Panc1 (cell line): ENCODE results near the gene IGFN1. TPM values are rescaled to one million over a fixed set of nuclear protein-coding genes. Genes with fewer than 3 reads are reported as not detected.

Experiments used
- ATAC-seq: fragments of 200-7000 bp; cut with Tn5 transposase; 2 replicates; pipeline ENCODE4 v1.9.1; 2020; ENCODE audit warnings: mild to moderate bottlenecking, moderate library complexity
- BruUV-seq: library from RNA; stranded (reverse); fragments of 400-500 nt; replicated peaks from 2 replicates; lab custom pipeline; 2021; lab: Mats Ljungman, UMichigan
- CTCF ChIA-PET: fragments of 300-600 bp; sonication (Branson Sonifier 250); formaldehyde crosslinking; loops from one replicate; lab custom pipeline; 2022; ENCODE audit warnings: antibody characterized with exemption; lab: Charles Lee
- POLR2A ChIA-PET: fragments of 300-600 bp; sonication (Branson Sonifier 250); formaldehyde crosslinking; loops from one replicate; lab custom pipeline; 2022; ENCODE audit warnings: antibody characterized with exemption; lab: Charles Lee
- DNase-seq: peaks from one replicate; pipeline ENCODE4 v3.0.0-alpha.2; 2010; ENCODE audit warnings: low read depth, low spot score
- H3K27ac ChIP-seq: 2 replicates; pipeline ENCODE4 v1.5.1; 2011; ENCODE audit warnings: mild to moderate bottlenecking, low read length, inconsistent platforms
- H3K27me3 ChIP-seq: fragments of 200-500 bp; sonication (Bioruptor generic); 2 replicates; pipeline ENCODE4 v1.6.0; 2014; ENCODE audit warnings: low read length, inconsistent platforms; ENCODE audit not compliant: control insufficient read depth, insufficient read depth
- H3K36me3 ChIP-seq: fragments of 200-500 bp; sonication (Bioruptor generic); 2 replicates; pipeline ENCODE4 v1.5.1; 2014; ENCODE audit warnings: inconsistent platforms, mild to moderate bottlenecking, low read length, moderate library complexity; ENCODE audit not compliant: control insufficient read depth, insufficient read depth
- H3K4me1 ChIP-seq: 2 replicates; pipeline ENCODE4 v1.5.1; 2011; ENCODE audit warnings: inconsistent platforms, mild to moderate bottlenecking, low read length, moderate library complexity; ENCODE audit not compliant: control insufficient read depth, insufficient read depth
- H3K4me3 ChIP-seq, 2 experiments: 2 replicates each; pipeline ENCODE4 v1.5.1; 2011 to 2012; ENCODE audit warnings: low read depth in 2 of 2, low read length in 2 of 2, mild to moderate bottlenecking in 2 of 2, inconsistent platforms in 1 of 2, moderate library complexity in 1 of 2
- H3K9me3 ChIP-seq: fragments of 200-500 bp; sonication (Bioruptor generic); 2 replicates; pipeline ENCODE4 v1.5.1; 2014; ENCODE audit warnings: low read depth, mild to moderate bottlenecking, inconsistent platforms, low read length, moderate library complexity; ENCODE audit not compliant: control insufficient read depth, insufficient read depth
- CTCF ChIP-seq: fragments of 450-650 bp; IDR thresholded peaks from 2 replicates; pipeline ENCODE4 v1.5.1; 2017; ENCODE audit warnings: mild to moderate bottlenecking
- POLR2AphosphoS5 ChIP-seq: IDR thresholded peaks from 2 replicates; pipeline ENCODE4 v1.6.1; 2012; ENCODE audit warnings: mild to moderate bottlenecking, low read depth, low read length, moderate library complexity
- REST ChIP-seq, 2 experiments: IDR thresholded peaks; 2 replicates each; pipeline ENCODE4 v1.6.1; 2011 to 2012; ENCODE audit warnings: low read depth in 2 of 2, control low read depth in 1 of 2, low read length in 1 of 2, mild to moderate bottlenecking in 1 of 2, moderate library complexity in 1 of 2; ENCODE audit not compliant: insufficient read depth in 1 of 2
- SIN3A ChIP-seq: IDR thresholded peaks from 2 replicates; pipeline ENCODE4 v1.6.1; 2012; ENCODE audit warnings: low read depth, mild to moderate bottlenecking, low read length, moderate library complexity, borderline replicate concordance; ENCODE audit not compliant: insufficient read depth
- TCF7L2 ChIP-seq: IDR thresholded peaks from 2 replicates; pipeline ENCODE4 v1.6.1; 2011; ENCODE audit warnings: mild to moderate bottlenecking, low read depth, low read length, inconsistent platforms
- in situ Hi-C: cut with HindIII; loops from 2 replicates; pipeline ENCODE4 v1.10.0; 2016; ENCODE audit warnings: low sequenced_read_pairs, low pct_unique_long_range_greater_than_20kb
- intact Hi-C: fragments of 100-400 bp; cut with micrococcal nuclease; formaldehyde crosslinking; loops from one replicate; pipeline ENCODE4 v1.10.0; 2022; ENCODE audit not compliant: unreplicated experiment
- total RNA-seq: library from RNA; stranded (reverse); gene quantifications from one replicate; pipeline ENCODE4 v1.2.1, GENCODE V29; 2021; ENCODE audit not compliant: unreplicated experiment

The IGFN1 gene
- total RNA-seq, 1 experiment from 2014 or later = not detected

GRCh38 chr1:201269281-201269680, 78.7 kb downstream of the IGFN1 start:
- H3K36me3 ChIP-seq = no peaks in the 10 kb centered on the region
- peaks cover 4% of the 10 kb centered on the region; the same call in 1 of the 2 replicates for H3K27me3 ChIP-seq
- H3K4me3 ChIP-seq = no peak overlapping the region
- no peak for ATAC-seq
- TF ChIP-seq TCF7L2 (no peak), POLR2AphosphoS5 (no peak), SIN3A (no peak), REST (IDR thresholded peaks at IDR 0.05; ENCODE audit: insufficient read depth in 1 of 2, low read depth in 2 of 2, low read length in 1 of 2) (no peak), CTCF (no peak)
- BruUV-seq = no TSS peak
- intact Hi-C loops (no loop called here), in situ Hi-C loops (no loop called here)
- no peaks in the 10 kb centered on the region for H3K4me1 ChIP-seq
- no peaks in the 10 kb centered on the region for H3K9me3 ChIP-seq
- ChIA-PET POLR2A (no interaction called here), CTCF (no interaction called here)
- DNase-seq = no peak
- no peak overlapping the region for H3K27ac ChIP-seq

- intact Hi-C loops (no loop called here), in situ Hi-C loops (no loop called here)
- H3K36me3 ChIP-seq = no peaks in the 10 kb centered on the region
- ATAC-seq (no peak), DNase-seq (no peak)
- CTCF ChIA-PET = no interaction called here
- no peak for TF ChIP-seq TCF7L2
- no peak for TF ChIP-seq REST (IDR thresholded peaks at IDR 0.05; ENCODE audit: insufficient read depth in 1 of 2, low read depth in 2 of 2, low read length in 1 of 2)
- H3K27ac ChIP-seq = no peak overlapping the region
- BruUV-seq = no TSS peak
- H3K4me1 ChIP-seq = no peaks in the 10 kb centered on the region; the same call in 1 of the 2 replicates
- H3K9me3 ChIP-seq = no peaks in the 10 kb centered on the region
- POLR2A ChIA-PET = no interaction called here
- peaks cover 4% of the 10 kb centered on the region; the same call in 1 of the 2 replicates for H3K27me3 ChIP-seq
- no peak overlapping the region for H3K4me3 ChIP-seq
These were observed 79.3 kb downstream of the IGFN1 start for GRCh38 chr1:201269900-201270410.
